Endothelial cell of umbilical vein (primary cell): ENCODE data around the gene KIF18A. TPM values are rescaled to one million over a fixed set of nuclear protein-coding genes. Genes with fewer than 3 reads are reported as not detected.

ENCODE experiments used
- BruUV-seq: library from RNA; stranded (reverse); fragments of 400-500 nt; replicated peaks from 2 replicates; lab custom pipeline; 2021; lab: Mats Ljungman, UMichigan
- CTCF ChIA-PET: fragments of 300-600, 350-600 bp; sonication (Branson Sonifier 250); formaldehyde crosslinking; loops from one replicate; lab custom pipeline; 2021; ENCODE audit warnings: antibody characterized with exemption, inconsistent platforms; lab: Charles Lee
- POLR2A ChIA-PET: fragments of 300-600, 350-600 bp; sonication (Branson Sonifier 250); formaldehyde crosslinking; loops from one replicate; lab custom pipeline; 2021; ENCODE audit warnings: antibody characterized with exemption, inconsistent platforms; lab: Charles Lee
- DNase-seq: peaks from one replicate; pipeline ENCODE4 v3.0.0-alpha.2; 2011; ENCODE audit warnings: low read depth, low spot score
- FAIRE-seq: peaks from 2 replicates; lab custom pipeline; 2011; peaks lifted over from hg19 to GRCh38; lab: Jason Lieb, UNC
- H2AFZ ChIP-seq: 2 replicates; pipeline ENCODE4 v1.6.0; 2012; ENCODE audit warnings: low read depth, low read length, control low read depth, inconsistent platforms
- H3K27ac ChIP-seq: 2 replicates; pipeline ENCODE4 v1.5.1; 2011; ENCODE audit warnings: low read depth, mild to moderate bottlenecking, control low read depth, low read length, moderate library complexity; ENCODE audit not compliant: insufficient read depth
- H3K27me3 ChIP-seq, 2 experiments: 2 replicates each; pipeline versions ENCODE4 v1.6.0 to v1.6.1; 2011; ENCODE audit warnings: low read length in 2 of 2, mixed read lengths in 1 of 2; ENCODE audit not compliant: control insufficient read depth in 2 of 2, insufficient read depth in 2 of 2
- H3K36me3 ChIP-seq, 2 experiments: 2 replicates in 1 of 2; 3 replicates in 1 of 2; pipeline ENCODE4 v1.5.1; 2011; ENCODE audit warnings: low read length in 2 of 2, mild to moderate bottlenecking in 1 of 2, moderate library complexity in 1 of 2; ENCODE audit not compliant: control insufficient read depth in 2 of 2, insufficient read depth in 2 of 2; ENCODE audit errors: extremely low read depth in 1 of 2
- H3K4me1 ChIP-seq: 3 replicates; pipeline ENCODE4 v1.5.1; 2011; ENCODE audit warnings: mild to moderate bottlenecking, low read length; ENCODE audit not compliant: control insufficient read depth, insufficient read depth; ENCODE audit errors: extremely low read depth
- H3K4me2 ChIP-seq: 2 replicates; pipeline ENCODE4 v1.6.1; 2011; ENCODE audit warnings: low read length, control low read depth, mixed read lengths; ENCODE audit not compliant: insufficient read depth
- H3K4me3 ChIP-seq, 3 experiments: fragments of 200-600 bp in 1 of 3; sonication (generic), shearing (Covaris generic) in 1 of 3; replicated peaks in 1 of 3; 2 replicates each; pipeline ENCODE4 v1.5.1; 2011 to 2016; ENCODE audit warnings: control low read depth in 3 of 3, low read length in 3 of 3, mild to moderate bottlenecking in 2 of 3, inconsistent platforms in 1 of 3, low read depth in 1 of 3, moderate library complexity in 1 of 3; ENCODE audit not compliant: insufficient read depth in 1 of 3
- H3K79me2 ChIP-seq: 2 replicates; pipeline ENCODE4 v1.6.0; 2012; ENCODE audit warnings: low read length, inconsistent platforms; ENCODE audit not compliant: control insufficient read depth, insufficient read depth
- H3K9ac ChIP-seq: replicated peaks from 2 replicates; pipeline ENCODE3; 2011; ENCODE audit warnings: low read length, control low read depth; ENCODE audit not compliant: insufficient read depth; ENCODE audit errors: extremely low read depth
- H3K9me1 ChIP-seq: replicated peaks from 3 replicates; pipeline ENCODE4 v1.6.0; 2011; ENCODE audit warnings: mild to moderate bottlenecking, low read length; ENCODE audit not compliant: control insufficient read depth, insufficient read depth; ENCODE audit errors: extremely low read depth
- H3K9me3 ChIP-seq: replicated peaks from 2 replicates; pipeline ENCODE4 v1.5.1; 2012; ENCODE audit warnings: low read length, inconsistent platforms; ENCODE audit not compliant: control insufficient read depth, insufficient read depth
- H4K20me1 ChIP-seq: replicated peaks from 2 replicates; pipeline ENCODE3; 2011; ENCODE audit warnings: mild to moderate bottlenecking, low read length; ENCODE audit not compliant: control insufficient read depth, insufficient read depth; ENCODE audit errors: extremely low read depth
- FOS ChIP-seq: IDR thresholded peaks from 2 replicates; pipeline ENCODE4 v1.6.1; 2011; ENCODE audit warnings: mild to moderate bottlenecking, low read length, moderate library complexity, borderline replicate concordance; ENCODE audit not compliant: insufficient read depth
- JUN ChIP-seq: IDR thresholded peaks from 2 replicates; pipeline ENCODE4 v1.6.1; 2011; ENCODE audit warnings: borderline replicate concordance, low read depth; ENCODE audit not compliant: insufficient read length, insufficient read depth
- POLR2AphosphoS5 ChIP-seq: IDR thresholded peaks from 2 replicates; pipeline ENCODE4 v1.6.1; 2012; ENCODE audit warnings: low read depth, mild to moderate bottlenecking, control low read depth, low read length, moderate library complexity; ENCODE audit not compliant: insufficient read depth
- dilution Hi-C: fragments of 300-500 bp; cut with MboI; formaldehyde crosslinking; loops from one replicate; pipeline ENCODE4 v1.15.0; 2019; ENCODE audit warnings: low sequenced_read_pairs; ENCODE audit not compliant: extremely low pct_ligation_motif_present
- intact Hi-C: fragments of 100-400 bp; cut with micrococcal nuclease; formaldehyde crosslinking; loops from one replicate; pipeline ENCODE4 v1.10.0; 2022
- polyA plus RNA-seq, 4 experiments: library from polyadenylated mRNA; depleted of rRNA in 3 of 4; stranded (reverse) in 3 of 4; unstranded in 1 of 4; fragments of >200 nt; gene quantifications; 2 replicates each; pipeline versions ENCODE4 v1.2.1 to v1.2.3, GENCODE V29; 2011 to 2012; ENCODE audit warnings: missing spikeins in 1 of 4
- total RNA-seq: library from RNA; stranded (reverse); gene quantifications from 2 replicates; pipeline ENCODE4 v1.2.3, GENCODE V29; 2021
- TF ChIP-seq, protein P1 (sequence below), 2 donors: IDR thresholded peaks; 1 replicate in 1 of 2; 2 replicates in 1 of 2; pipeline ENCODE4 v1.5.1; 2011; ENCODE audit warnings: low read length in 2 of 2, mild to moderate bottlenecking in 2 of 2, moderate library complexity in 2 of 2, control low read depth in 1 of 2, inconsistent platforms in 1 of 2, low read depth in 1 of 2; ENCODE audit not compliant: insufficient read depth in 1 of 2; ENCODE audit errors: extremely low read depth in 1 of 2

KIF18A gene
- total and polyA plus RNA-seq, 2 donors (not counting 3 experiments of a cell fraction or from before 2014, with no cell fraction given) = 2.5 to 18.5 TPM

DNA sequence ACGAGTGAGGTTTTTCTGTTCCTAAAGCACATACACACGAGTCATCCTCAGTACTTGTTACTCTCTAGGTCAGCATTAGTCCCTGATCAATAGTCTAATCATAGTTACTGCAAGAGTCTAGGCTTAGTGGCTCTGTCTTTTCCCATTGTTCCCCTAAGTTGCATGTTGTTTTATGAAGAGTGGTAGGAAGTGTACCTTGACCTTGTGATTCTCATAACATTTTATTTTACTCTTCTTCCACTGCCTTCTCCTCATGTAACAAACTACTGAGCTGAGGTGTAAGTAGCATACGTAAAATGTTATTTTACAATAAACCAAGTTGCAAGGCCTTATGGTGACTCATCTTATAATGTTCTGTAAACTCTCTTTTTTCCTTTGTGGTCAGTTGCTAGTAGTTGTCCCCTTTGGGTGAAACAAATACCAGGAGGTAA, 15.2 kb upstream of the KIF18A start:
- ChIA-PET POLR2A (no interaction called here), CTCF (interaction anchor here (0.9 to 1.5 kb wide), 4 partner anchors 11 to 406 kb away, joined by 3 to 4 read pairs (median 3); no protein-coding TSS in a partner anchor)
- BruUV-seq = no TSS peak
- Histone ChIP-seq H3K4me2 (peak overlapping the region; percentile 22), H3K4me1 (peaks cover 9% of the 10 kb centered on the region), H3K36me3 (no peaks in the 10 kb centered on the region), H3K4me3 (no peak overlapping the region), H3K79me2 (peaks cover 8% of the 10 kb centered on the region), H3K27me3 (no peaks in the 10 kb centered on the region), H3K9me1 (no peaks in the 10 kb centered on the region), H3K9me3 (no peaks in the 10 kb centered on the region), H2AFZ (peak overlapping the region; percentile 20), H3K9ac (no peak overlapping the region), H4K20me1 (no peaks in the 10 kb centered on the region), H3K27ac (peak overlapping the region; percentile 7)
- DNase-seq = peak; percentile 53
- no peak for FAIRE-seq
- intact Hi-C loops = no loop called here
- TF ChIP-seq, protein P1, sequence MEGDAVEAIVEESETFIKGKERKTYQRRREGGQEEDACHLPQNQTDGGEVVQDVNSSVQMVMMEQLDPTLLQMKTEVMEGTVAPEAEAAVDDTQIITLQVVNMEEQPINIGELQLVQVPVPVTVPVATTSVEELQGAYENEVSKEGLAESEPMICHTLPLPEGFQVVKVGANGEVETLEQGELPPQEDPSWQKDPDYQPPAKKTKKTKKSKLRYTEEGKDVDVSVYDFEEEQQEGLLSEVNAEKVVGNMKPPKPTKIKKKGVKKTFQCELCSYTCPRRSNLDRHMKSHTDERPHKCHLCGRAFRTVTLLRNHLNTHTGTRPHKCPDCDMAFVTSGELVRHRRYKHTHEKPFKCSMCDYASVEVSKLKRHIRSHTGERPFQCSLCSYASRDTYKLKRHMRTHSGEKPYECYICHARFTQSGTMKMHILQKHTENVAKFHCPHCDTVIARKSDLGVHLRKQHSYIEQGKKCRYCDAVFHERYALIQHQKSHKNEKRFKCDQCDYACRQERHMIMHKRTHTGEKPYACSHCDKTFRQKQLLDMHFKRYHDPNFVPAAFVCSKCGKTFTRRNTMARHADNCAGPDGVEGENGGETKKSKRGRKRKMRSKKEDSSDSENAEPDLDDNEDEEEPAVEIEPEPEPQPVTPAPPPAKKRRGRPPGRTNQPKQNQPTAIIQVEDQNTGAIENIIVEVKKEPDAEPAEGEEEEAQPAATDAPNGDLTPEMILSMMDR (IDR thresholded peaks at IDR 0.05; ENCODE audit: extremely low read depth in 1 of 2, insufficient read depth in 1 of 2, low read depth in 1 of 2, low read length in 2 of 2) = no peak
- TF ChIP-seq FOS = peak; percentile 40
- dilution Hi-C loops = no loop called here

GRCh38 chr11:28117712-28118111, 9.8 kb upstream of the KIF18A start:
- Histone ChIP-seq H4K20me1 (no peaks in the 10 kb centered on the region), H3K4me1 (peaks cover 3% of the 10 kb centered on the region), H3K36me3 (peaks cover 0 to 2% of the 10 kb centered on the region in 2 experiments), H3K9ac (no peak overlapping the region), H3K9me1 (no peaks in the 10 kb centered on the region), H3K4me2 (no peak overlapping the region), H3K27me3 (no peaks in the 10 kb centered on the region), H3K9me3 (no peaks in the 10 kb centered on the region), H3K79me2 (peaks cover 11% of the 10 kb centered on the region), H3K4me3 (no peak overlapping the region), H2AFZ (no peak overlapping the region), H3K27ac (no peak overlapping the region)
- intact Hi-C loops (no loop called here), dilution Hi-C loops (no loop called here)
- FAIRE-seq (no peak), DNase-seq (no peak)
- ChIA-PET CTCF (interaction anchor here (0.6 to 1.8 kb wide), 3 partner anchors 10 to 609 kb away, joined by 3 to 9 read pairs (median 4); no protein-coding TSS in a partner anchor), POLR2A (no interaction called here)
- peak; percentile 8 for TF ChIP-seq JUN
- no peak for TF ChIP-seq FOS
- TF ChIP-seq POLR2AphosphoS5 = no peak
- TF ChIP-seq, protein P1 (IDR thresholded peaks at IDR 0.05; ENCODE audit: extremely low read depth in 1 of 2, insufficient read depth in 1 of 2, low read depth in 1 of 2, low read length in 2 of 2) = no peak
- BruUV-seq = no TSS peak
